Suprapubic skin (tissue), 4 donors: ENCODE measurements around the gene ZNF362. TPM values are rescaled to one million over a fixed set of nuclear protein-coding genes. Genes with fewer than 3 reads are reported as not detected.

ENCODE experiments used
- DNase-seq, 2 donors: peaks; one replicate each; pipeline ENCODE4 v3.0.0-alpha.2; 2019; ENCODE audit warnings: low spot score in 2 of 2
- H3K27ac ChIP-seq: fragments of 200-600 bp; sonication (generic); one replicate; pipeline ENCODE4 v1.5.1; 2019
- H3K27me3 ChIP-seq: fragments of 200-600 bp; sonication (generic); one replicate; pipeline ENCODE4 v1.5.1; 2019
- H3K36me3 ChIP-seq: fragments of 200-600 bp; sonication (generic); one replicate; pipeline ENCODE4 v1.5.1; 2019
- H3K4me1 ChIP-seq: fragments of 200-600 bp; sonication (generic); one replicate; pipeline ENCODE4 v1.5.1; 2019
- H3K4me3 ChIP-seq: fragments of 200-600 bp; sonication (generic); one replicate; pipeline ENCODE4 v1.5.1; 2019; ENCODE audit warnings: mild to moderate bottlenecking
- H3K9me3 ChIP-seq: fragments of 200-600 bp; sonication (generic); one replicate; pipeline ENCODE4 v1.5.1; 2019
- EP300 ChIP-seq: sonication (generic); formaldehyde crosslinking; IDR thresholded peaks from one replicate; pipeline ENCODE4 v1.6.1; 2017; ENCODE audit warnings: antibody characterized with exemption
- POLR2A ChIP-seq, 2 donors: fragments of 450-650 bp; IDR thresholded peaks; one replicate each; pipeline ENCODE4 v1.6.1; 2017; ENCODE audit warnings: antibody characterized with exemption in 2 of 2, mild to moderate bottlenecking in 2 of 2, moderate library complexity in 2 of 2
- POLR2AphosphoS5 ChIP-seq, 3 donors: sonication (generic); formaldehyde crosslinking; IDR thresholded peaks; one replicate each; pipeline ENCODE4 v1.6.1; 2017; ENCODE audit warnings: antibody characterized with exemption in 3 of 3
- WGBS: methylation state at CpG from one replicate; pipeline ENCODE4 v1.1.5; 2018; 5-methylcytosine and 5-hydroxymethylcytosine counted together
- total RNA-seq, 4 donors: library from RNA; depleted of rRNA; stranded (reverse); fragments of >200 nt; gene quantifications; one replicate each; pipeline ENCODE4 v1.1.0, GENCODE V29; 2016
- TF ChIP-seq, protein P1 (sequence below), 2 donors: fragments of 200-600 bp in 1 of 2; fragments of 450-650 bp in 1 of 2; sonication (generic) in 1 of 2; IDR thresholded peaks; one replicate each; pipeline ENCODE4 v1.5.1; 2016 to 2019; ENCODE audit warnings: antibody characterized with exemption in 2 of 2, mild to moderate bottlenecking in 1 of 2, moderate library complexity in 1 of 2

Gene ZNF362
- total RNA-seq, 4 donors from 2014 or later = 18.7 to 23.9 (median 21.9) TPM

DNA sequence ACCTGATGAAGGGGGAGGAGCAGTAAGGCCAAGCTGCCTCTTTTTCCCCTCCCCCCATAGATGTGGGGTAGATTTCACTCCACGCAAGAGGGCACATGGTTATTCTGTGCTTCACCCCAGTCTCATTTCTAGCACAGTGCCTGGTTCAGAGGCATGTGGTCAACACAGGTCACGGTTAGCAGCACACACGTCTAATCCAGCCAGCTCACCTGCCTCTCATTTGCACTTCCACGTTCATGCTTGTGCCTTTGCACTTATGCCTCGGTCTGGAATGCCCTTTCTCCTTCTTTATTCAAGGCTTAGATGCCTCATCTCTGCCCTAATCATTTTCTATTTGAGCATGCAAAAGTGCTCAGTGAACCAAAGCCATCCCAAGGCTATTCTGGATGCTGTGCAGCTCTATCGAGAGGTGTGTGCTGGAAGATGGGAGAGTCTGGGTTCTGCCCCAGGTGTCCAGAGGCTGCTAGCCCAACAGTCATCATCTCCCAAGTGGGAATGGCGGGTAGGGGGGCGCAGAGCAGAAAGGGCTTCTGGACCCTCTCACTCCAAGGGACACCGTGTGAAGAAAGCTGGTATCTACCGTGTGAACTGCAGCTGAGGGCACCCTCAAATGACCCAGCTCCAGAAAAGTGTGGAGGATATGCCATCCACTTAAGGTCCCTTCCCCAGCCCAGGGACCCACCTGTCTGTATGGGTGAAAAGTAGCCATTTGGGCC, 66.7 kb downstream of the ZNF362 start:
- no peaks in the 10 kb centered on the region for H3K27me3 ChIP-seq
- WGBS = 68% methylated on average over 9 of the region's 10 CpGs
- peaks cover 55% of the 10 kb centered on the region for H3K36me3 ChIP-seq
- TF ChIP-seq EP300 (no peak), POLR2A (IDR thresholded peaks at IDR 0.05) (no peak), POLR2AphosphoS5 (IDR thresholded peaks at IDR 0.05) (no peak)
- TF ChIP-seq, protein P1, sequence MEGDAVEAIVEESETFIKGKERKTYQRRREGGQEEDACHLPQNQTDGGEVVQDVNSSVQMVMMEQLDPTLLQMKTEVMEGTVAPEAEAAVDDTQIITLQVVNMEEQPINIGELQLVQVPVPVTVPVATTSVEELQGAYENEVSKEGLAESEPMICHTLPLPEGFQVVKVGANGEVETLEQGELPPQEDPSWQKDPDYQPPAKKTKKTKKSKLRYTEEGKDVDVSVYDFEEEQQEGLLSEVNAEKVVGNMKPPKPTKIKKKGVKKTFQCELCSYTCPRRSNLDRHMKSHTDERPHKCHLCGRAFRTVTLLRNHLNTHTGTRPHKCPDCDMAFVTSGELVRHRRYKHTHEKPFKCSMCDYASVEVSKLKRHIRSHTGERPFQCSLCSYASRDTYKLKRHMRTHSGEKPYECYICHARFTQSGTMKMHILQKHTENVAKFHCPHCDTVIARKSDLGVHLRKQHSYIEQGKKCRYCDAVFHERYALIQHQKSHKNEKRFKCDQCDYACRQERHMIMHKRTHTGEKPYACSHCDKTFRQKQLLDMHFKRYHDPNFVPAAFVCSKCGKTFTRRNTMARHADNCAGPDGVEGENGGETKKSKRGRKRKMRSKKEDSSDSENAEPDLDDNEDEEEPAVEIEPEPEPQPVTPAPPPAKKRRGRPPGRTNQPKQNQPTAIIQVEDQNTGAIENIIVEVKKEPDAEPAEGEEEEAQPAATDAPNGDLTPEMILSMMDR (IDR thresholded peaks at IDR 0.05) = no peak
- no peak overlapping the region for H3K27ac ChIP-seq
- no peak overlapping the region for H3K4me3 ChIP-seq
- peaks cover 6% of the 10 kb centered on the region for H3K4me1 ChIP-seq
- H3K9me3 ChIP-seq = no peaks in the 10 kb centered on the region
- no peak for DNase-seq

DNA sequence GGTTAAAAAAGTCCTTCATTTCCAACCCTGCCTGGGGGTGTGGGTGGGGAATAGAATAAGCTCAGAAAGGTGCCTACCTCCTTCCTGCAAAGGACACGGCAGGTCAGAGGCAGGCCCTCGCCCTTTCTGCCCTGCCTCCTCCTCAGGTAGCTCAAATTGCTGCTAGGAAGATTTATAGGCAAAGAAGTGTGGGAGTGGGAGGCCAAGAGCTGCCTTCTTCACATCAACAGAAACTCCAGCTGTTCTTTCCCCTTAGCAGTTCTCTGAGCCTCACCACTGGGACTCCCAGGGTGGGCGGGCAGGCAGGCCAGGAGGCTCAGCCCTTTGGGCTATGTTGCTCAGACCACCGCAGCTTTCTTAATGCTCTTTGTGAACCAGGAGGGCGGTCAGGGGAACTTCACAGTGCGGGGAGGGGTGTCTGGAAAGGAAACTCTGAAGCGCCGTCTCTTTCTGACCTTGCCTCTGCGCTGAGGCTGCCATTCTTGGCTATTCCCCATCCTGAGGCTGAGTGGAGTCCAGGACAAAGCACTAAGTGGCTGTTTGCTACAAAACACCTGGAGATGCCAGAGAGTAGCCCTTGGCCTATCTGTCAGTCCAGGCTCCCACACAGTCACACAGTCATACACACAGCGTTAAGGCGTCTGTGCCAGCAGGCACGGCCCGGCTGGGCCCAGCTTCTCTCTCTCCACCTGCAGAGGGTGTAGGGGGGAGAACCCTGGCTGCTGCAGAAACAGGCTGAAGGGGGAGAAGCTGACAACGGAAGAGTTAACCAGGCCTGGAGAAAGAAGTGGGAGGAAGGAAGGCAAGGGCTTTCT, 67.6 kb downstream of the ZNF362 start:
- no peak for TF ChIP-seq EP300
- TF ChIP-seq, protein P1 (IDR thresholded peaks at IDR 0.05) = no peak
- 88% methylated on average over 14 of the region's 14 CpGs for WGBS
- DNase-seq = no peak
- Histone ChIP-seq H3K27ac (no peak overlapping the region), H3K4me1 (peaks cover 12% of the 10 kb centered on the region), H3K9me3 (no peaks in the 10 kb centered on the region), H3K36me3 (peaks cover 64% of the 10 kb centered on the region), H3K27me3 (no peaks in the 10 kb centered on the region), H3K4me3 (no peak overlapping the region)

DNA sequence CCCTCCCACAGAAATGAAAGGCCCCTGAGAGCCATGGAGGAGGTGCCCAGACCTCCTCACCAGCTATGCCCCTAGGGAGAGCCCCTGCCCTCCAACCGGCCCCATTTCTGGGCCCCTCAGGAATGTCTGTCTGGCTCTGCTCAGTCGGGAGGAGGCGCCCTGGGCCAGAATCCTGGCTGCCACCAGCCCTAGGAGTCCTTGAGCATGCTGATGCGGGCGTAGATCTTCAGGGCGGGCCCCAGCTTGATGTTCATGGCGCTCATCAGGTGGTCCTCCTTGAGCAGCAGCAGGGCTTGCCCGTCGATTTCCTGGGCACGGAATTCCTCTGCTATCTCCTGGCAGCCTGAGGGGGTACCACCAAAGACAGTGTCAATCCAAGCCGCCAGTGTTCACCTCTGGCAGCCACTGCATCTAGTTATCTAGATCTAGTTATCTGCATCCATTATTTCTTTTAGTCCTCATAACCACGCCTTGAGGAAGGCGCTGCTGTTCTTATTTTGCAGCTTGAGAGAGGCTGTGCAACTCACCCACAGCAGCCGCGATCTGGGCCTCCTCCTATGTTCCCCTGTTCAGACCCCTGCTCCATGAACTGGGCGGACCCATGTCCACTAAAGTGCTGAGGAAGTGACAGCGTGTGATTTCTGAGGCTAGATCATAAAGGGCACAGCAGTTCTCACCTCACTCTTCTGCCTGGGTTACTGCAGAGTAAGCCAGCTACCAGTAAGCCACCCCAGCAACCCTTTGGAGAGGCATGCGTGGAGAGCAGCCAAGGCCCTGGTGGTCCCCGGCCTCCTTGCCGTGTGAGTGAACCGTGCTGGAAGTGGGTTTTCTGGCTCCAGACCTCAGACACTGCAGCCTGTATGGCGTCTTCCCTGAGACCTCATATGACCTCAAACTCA, 68.6 kb downstream of the ZNF362 start:
- TF ChIP-seq POLR2AphosphoS5 (IDR thresholded peaks at IDR 0.05) (no peak), POLR2A (IDR thresholded peaks at IDR 0.05) (no peak), EP300 (no peak)
- TF ChIP-seq, protein P1 (IDR thresholded peaks at IDR 0.05) = no peak
- Histone ChIP-seq H3K4me3 (no peak overlapping the region), H3K4me1 (peaks cover 12% of the 10 kb centered on the region), H3K27me3 (no peaks in the 10 kb centered on the region), H3K9me3 (no peaks in the 10 kb centered on the region), H3K27ac (no peak overlapping the region), H3K36me3 (peaks cover 74% of the 10 kb centered on the region)
- WGBS = 62% methylated on average over 18 of the region's 22 CpGs
- DNase-seq = no peak

DNA sequence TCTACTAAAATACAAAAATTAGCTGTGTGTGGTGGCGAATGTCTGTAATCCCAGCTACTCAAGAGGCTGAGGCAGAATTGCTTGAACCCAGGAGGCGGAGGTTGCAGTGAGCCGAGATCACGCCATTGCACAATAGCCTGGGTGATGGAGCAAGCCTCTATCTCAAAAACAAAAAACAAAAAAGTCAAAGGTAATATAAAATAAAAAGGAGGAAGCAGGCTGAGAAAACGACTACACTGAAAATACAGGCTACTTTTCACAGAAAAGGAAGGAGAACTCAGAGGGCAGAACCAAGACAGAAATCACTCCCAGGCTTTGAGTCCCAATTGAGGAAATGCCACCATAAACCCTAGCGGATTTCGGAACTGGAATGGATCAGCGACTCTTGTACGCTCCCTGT, 70.5 kb downstream of the ZNF362 start:
- TF ChIP-seq, protein P1 (IDR thresholded peaks at IDR 0.05) = no peak
- TF ChIP-seq POLR2A (IDR thresholded peaks at IDR 0.05) = no peak
- TF ChIP-seq EP300 = no peak
- TF ChIP-seq POLR2AphosphoS5 (IDR thresholded peaks at IDR 0.05) = no peak
- peaks cover 93% of the 10 kb centered on the region for H3K36me3 ChIP-seq
- peaks cover 15% of the 10 kb centered on the region for H3K4me1 ChIP-seq
- no peaks in the 10 kb centered on the region for H3K27me3 ChIP-seq
- no peak for DNase-seq
- H3K9me3 ChIP-seq = no peaks in the 10 kb centered on the region
- H3K27ac ChIP-seq = no peak overlapping the region
- no peak overlapping the region for H3K4me3 ChIP-seq
- WGBS = 83% methylated on average over 9 of the region's 9 CpGs
